Testis (tissue), 2 donors: Measurements from ENCODE around the gene MC1R.

Experiments
- CTCF ChIP-seq, 3 experiments: fragments of 450-650 bp in 2 of 3; fragments of 200-600 bp in 1 of 3; sonication (generic) in 1 of 3; IDR thresholded peaks; one replicate each; pipeline ENCODE4 v1.5.1; 2016 to 2019; ENCODE audit warnings: antibody characterized with exemption in 3 of 3, mild to moderate bottlenecking in 2 of 3, moderate library complexity in 1 of 3
- POLR2A ChIP-seq: fragments of 450-650 bp; IDR thresholded peaks from one replicate; pipeline ENCODE4 v1.6.1; 2017; ENCODE audit warnings: antibody characterized with exemption, mild to moderate bottlenecking, moderate library complexity

- TF ChIP-seq CTCF (IDR thresholded peaks at IDR 0.05) = no peak
- no peak for TF ChIP-seq POLR2A
These were observed 47.0 kb downstream of the MC1R start for GRCh38 chr16:89965447-89966225.
